GM23248 (cell line): ENCODE results near the gene PRDM7.
"Not testable (repeated sequence)": the region's sequence is repeated elsewhere in the genome, so short reads cannot be mapped to it uniquely, and the experiment has no call there.

Source experiments
- EZH2 ChIP-seq: fragments of 200-600 bp; sonication (generic); IDR thresholded peaks from 2 replicates; pipeline ENCODE4 v1.6.1; 2018; ENCODE audit warnings: antibody characterized with exemption, mild to moderate bottlenecking; ENCODE audit not compliant: insufficient read depth, poor library complexity, severe bottlenecking
- EZH2phosphoT487 ChIP-seq: fragments of 200-600 bp; sonication (generic); IDR thresholded peaks from 2 replicates; pipeline ENCODE4 v1.6.1; 2018; ENCODE audit warnings: antibody characterized with exemption, moderate library complexity, mild to moderate bottlenecking, low read depth; ENCODE audit not compliant: insufficient read depth

DNA sequence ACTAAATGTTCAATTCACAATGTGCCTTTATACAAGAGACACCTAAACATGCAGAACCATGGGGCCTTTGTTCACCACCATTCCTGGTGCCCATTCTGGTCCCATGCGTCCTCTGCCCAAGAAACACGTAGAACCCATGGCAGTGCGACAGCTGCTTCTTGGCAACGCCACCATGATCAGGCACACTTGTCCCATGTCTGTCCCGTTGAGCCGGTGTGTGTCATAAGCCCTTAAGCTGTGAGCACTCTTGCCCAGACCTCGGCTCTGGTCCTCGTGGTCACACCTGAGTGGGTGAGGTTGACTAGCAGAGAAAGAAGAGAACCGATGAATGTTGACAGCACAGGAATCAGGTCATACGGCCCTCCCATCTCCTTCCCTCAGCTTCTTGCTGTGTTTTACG, 24.2 kb upstream of the PRDM7 start:
- not testable (repeated sequence) for TF ChIP-seq EZH2phosphoT487, EZH2
